HL-60 (cell line): Measurements from ENCODE around the gene ELFN2.

Source experiments
- SPI1 ChIP-seq: IDR thresholded peaks from 2 replicates; pipeline ENCODE4 v1.6.1; 2012; ENCODE audit warnings: low read depth, mild to moderate bottlenecking, borderline replicate concordance
- TF ChIP-seq, protein P1 (sequence below): IDR thresholded peaks from one replicate; pipeline ENCODE4 v1.5.1; 2011; ENCODE audit warnings: low read length, control low read depth, inconsistent platforms; ENCODE audit not compliant: insufficient read depth

GRCh38 chr22:37459206-37459605 lies 31.9 kb upstream of the ELFN2 start:
- TF ChIP-seq, protein P1, sequence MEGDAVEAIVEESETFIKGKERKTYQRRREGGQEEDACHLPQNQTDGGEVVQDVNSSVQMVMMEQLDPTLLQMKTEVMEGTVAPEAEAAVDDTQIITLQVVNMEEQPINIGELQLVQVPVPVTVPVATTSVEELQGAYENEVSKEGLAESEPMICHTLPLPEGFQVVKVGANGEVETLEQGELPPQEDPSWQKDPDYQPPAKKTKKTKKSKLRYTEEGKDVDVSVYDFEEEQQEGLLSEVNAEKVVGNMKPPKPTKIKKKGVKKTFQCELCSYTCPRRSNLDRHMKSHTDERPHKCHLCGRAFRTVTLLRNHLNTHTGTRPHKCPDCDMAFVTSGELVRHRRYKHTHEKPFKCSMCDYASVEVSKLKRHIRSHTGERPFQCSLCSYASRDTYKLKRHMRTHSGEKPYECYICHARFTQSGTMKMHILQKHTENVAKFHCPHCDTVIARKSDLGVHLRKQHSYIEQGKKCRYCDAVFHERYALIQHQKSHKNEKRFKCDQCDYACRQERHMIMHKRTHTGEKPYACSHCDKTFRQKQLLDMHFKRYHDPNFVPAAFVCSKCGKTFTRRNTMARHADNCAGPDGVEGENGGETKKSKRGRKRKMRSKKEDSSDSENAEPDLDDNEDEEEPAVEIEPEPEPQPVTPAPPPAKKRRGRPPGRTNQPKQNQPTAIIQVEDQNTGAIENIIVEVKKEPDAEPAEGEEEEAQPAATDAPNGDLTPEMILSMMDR: no peak
- TF ChIP-seq SPI1: no peak
